HEK293 (cell line): ENCODE measurements around the gene CHST7.
A peak's percentile ranks its signal among the peaks of the same experiment; 100 is the strongest.

Experiments
- CTCF ChIA-PET: fragments of 350-600 bp; formaldehyde crosslinking; extraction: SDS; loops from one replicate; lab custom pipeline; 2021; ENCODE audit warnings: antibody characterized with exemption; lab: Yijun Ruan, JAX
- POLR2A ChIA-PET: fragments of 300-600 bp; formaldehyde crosslinking; extraction: SDS; loops from one replicate; lab custom pipeline; 2020; ENCODE audit warnings: antibody characterized with exemption, inconsistent platforms; lab: Yijun Ruan, JAX
- H3K27ac ChIP-seq: fragments of 200-500 bp; sonication (Bioruptor generic); 2 replicates; pipeline ENCODE4 v1.5.1; 2014; ENCODE audit warnings: low read depth, low read length, control low read depth, inconsistent platforms; ENCODE audit errors: extremely low read depth
- H3K36me3 ChIP-seq, 2 experiments: fragments of 200-500 bp in 1 of 2; sonication (Bioruptor generic) in 1 of 2; 1 replicate in 1 of 2; 2 replicates in 1 of 2; pipeline ENCODE4 v1.5.1; 2014 to 2017; ENCODE audit warnings: inconsistent platforms in 2 of 2, low read length in 2 of 2; ENCODE audit not compliant: control insufficient read depth in 2 of 2, insufficient read depth in 1 of 2
- H3K4me1 ChIP-seq: fragments of 200-500 bp; sonication (Bioruptor generic); 2 replicates; pipeline ENCODE4 v1.5.1; 2014; ENCODE audit warnings: mild to moderate bottlenecking, low read length, inconsistent platforms; ENCODE audit not compliant: control insufficient read depth, insufficient read depth
- H3K4me3 ChIP-seq: 2 replicates; pipeline ENCODE4 v1.5.1; 2011; ENCODE audit warnings: low read depth, mild to moderate bottlenecking, control low read depth, low read length, moderate library complexity
- H3K9me3 ChIP-seq: fragments of 200-500 bp; sonication (Bioruptor generic); 2 replicates; pipeline ENCODE4 v1.5.1; 2014; ENCODE audit warnings: low read depth, low read length, inconsistent platforms; ENCODE audit not compliant: control insufficient read depth, insufficient read depth
- GLI2 ChIP-seq: fragments of 450-650 bp; formaldehyde crosslinking; IDR thresholded peaks from 2 replicates; pipeline ENCODE4; 2017; ENCODE audit warnings: missing biosample characterization, missing genetic modification characterization, low read depth, borderline replicate concordance
- KLF8 ChIP-seq: fragments of 450-650 bp; formaldehyde crosslinking; IDR thresholded peaks from 2 replicates; pipeline ENCODE4 v1.5.1; 2016; ENCODE audit warnings: missing biosample characterization, missing genetic modification characterization
- REPIN1 ChIP-seq: fragments of 450-650 bp; formaldehyde crosslinking; IDR thresholded peaks from 2 replicates; pipeline ENCODE4 v1.5.1; 2017; ENCODE audit warnings: missing biosample characterization, missing genetic modification characterization, low read depth
- SP7 ChIP-seq: fragments of 450-650 bp; formaldehyde crosslinking; IDR thresholded peaks from 2 replicates; pipeline ENCODE4 v1.5.1; 2016; ENCODE audit warnings: missing biosample characterization, missing genetic modification characterization
- ZEB2 ChIP-seq: fragments of 450-650 bp; formaldehyde crosslinking; IDR thresholded peaks from 2 replicates; pipeline ENCODE4 v1.5.1; 2016; ENCODE audit warnings: missing biosample characterization, missing genetic modification characterization
- ZNF112 ChIP-seq: fragments of 450-650 bp; formaldehyde crosslinking; IDR thresholded peaks from 2 replicates; pipeline ENCODE4 v1.5.0; 2017; ENCODE audit warnings: missing biosample characterization, missing genetic modification characterization
- ZNF133 ChIP-seq: fragments of 450-650 bp; formaldehyde crosslinking; IDR thresholded peaks from 2 replicates; pipeline ENCODE4 v1.5.1; 2016; ENCODE audit warnings: missing biosample characterization, missing genetic modification characterization
- ZNF211 ChIP-seq: fragments of 450-650 bp; formaldehyde crosslinking; IDR thresholded peaks from 2 replicates; pipeline ENCODE4 v1.5.1; 2016; ENCODE audit warnings: low read depth, missing biosample characterization, missing genetic modification characterization
- ZNF248 ChIP-seq: fragments of 450-650 bp; formaldehyde crosslinking; IDR thresholded peaks from 2 replicates; pipeline ENCODE4 v1.5.1; 2017; ENCODE audit warnings: missing biosample characterization, missing genetic modification characterization
- ZNF404 ChIP-seq: fragments of 450-650 bp; formaldehyde crosslinking; IDR thresholded peaks from 2 replicates; pipeline ENCODE4 v1.5.1; 2017; ENCODE audit warnings: missing biosample characterization, missing genetic modification characterization
- ZNF473 ChIP-seq: fragments of 450-650 bp; formaldehyde crosslinking; IDR thresholded peaks from 2 replicates; pipeline ENCODE4 v1.5.1; 2017; ENCODE audit warnings: missing biosample characterization, missing genetic modification characterization
- ZNF501 ChIP-seq: fragments of 450-650 bp; formaldehyde crosslinking; IDR thresholded peaks from 2 replicates; pipeline ENCODE4 v1.5.1; 2016; ENCODE audit warnings: missing biosample characterization, missing genetic modification characterization
- ZNF561 ChIP-seq: fragments of 450-650 bp; IDR thresholded peaks from 2 replicates; pipeline ENCODE4 v1.5.1; 2018; ENCODE audit warnings: missing biosample characterization, missing genetic modification characterization, borderline replicate concordance
- ZNF596 ChIP-seq: fragments of 450-650 bp; IDR thresholded peaks from 2 replicates; pipeline ENCODE4 v1.5.0; 2018; ENCODE audit warnings: missing biosample characterization, mild to moderate bottlenecking, missing genetic modification characterization, moderate library complexity
- ZNF600 ChIP-seq: fragments of 450-650 bp; formaldehyde crosslinking; IDR thresholded peaks from 2 replicates; pipeline ENCODE4 v1.5.1; 2016; ENCODE audit warnings: missing biosample characterization, missing genetic modification characterization
- ZNF626 ChIP-seq: fragments of 450-650 bp; sonication (Bioruptor Pico); formaldehyde crosslinking; IDR thresholded peaks from 2 replicates; pipeline ENCODE4 v1.5.1; 2018; ENCODE audit warnings: missing biosample characterization, missing genetic modification characterization, inconsistent platforms
- ZNF843 ChIP-seq: fragments of 450-650 bp; formaldehyde crosslinking; IDR thresholded peaks from 2 replicates; pipeline ENCODE4 v1.5.1; 2016; ENCODE audit warnings: missing biosample characterization, missing genetic modification characterization
- TF ChIP-seq, protein P1 (sequence below): fragments of 450-650 bp; formaldehyde crosslinking; IDR thresholded peaks from 2 replicates; pipeline ENCODE4 v1.5.1; 2016; ENCODE audit warnings: missing biosample characterization, missing genetic modification characterization, borderline replicate concordance
- TF ChIP-seq, protein P2 (sequence below): fragments of 450-650 bp; formaldehyde crosslinking; optimal IDR thresholded peaks from 2 replicates; pipeline ENCODE3; 2016; ENCODE audit warnings: missing biosample characterization, mild to moderate bottlenecking, missing genetic modification characterization
- TF ChIP-seq, protein P3 (sequence below): fragments of 450-650 bp; formaldehyde crosslinking; IDR thresholded peaks from 2 replicates; pipeline ENCODE4 v1.5.1; 2017; ENCODE audit warnings: missing biosample characterization, missing genetic modification characterization
- TF ChIP-seq, protein P4 (sequence below): fragments of 450-650 bp; formaldehyde crosslinking; IDR thresholded peaks from 2 replicates; pipeline ENCODE4 v1.5.1; 2016; ENCODE audit warnings: missing biosample characterization, missing genetic modification characterization
- TF ChIP-seq, protein P5 (sequence below): fragments of 450-650 bp; formaldehyde crosslinking; IDR thresholded peaks from 2 replicates; pipeline ENCODE4 v1.5.1; 2016; ENCODE audit warnings: missing biosample characterization, missing genetic modification characterization, low read depth
- TF ChIP-seq, protein P6 (sequence below): fragments of 450-650 bp; formaldehyde crosslinking; IDR thresholded peaks from 2 replicates; pipeline ENCODE4 v1.5.1; 2016; ENCODE audit warnings: missing biosample characterization, missing genetic modification characterization

The CHST7 gene

DNA sequence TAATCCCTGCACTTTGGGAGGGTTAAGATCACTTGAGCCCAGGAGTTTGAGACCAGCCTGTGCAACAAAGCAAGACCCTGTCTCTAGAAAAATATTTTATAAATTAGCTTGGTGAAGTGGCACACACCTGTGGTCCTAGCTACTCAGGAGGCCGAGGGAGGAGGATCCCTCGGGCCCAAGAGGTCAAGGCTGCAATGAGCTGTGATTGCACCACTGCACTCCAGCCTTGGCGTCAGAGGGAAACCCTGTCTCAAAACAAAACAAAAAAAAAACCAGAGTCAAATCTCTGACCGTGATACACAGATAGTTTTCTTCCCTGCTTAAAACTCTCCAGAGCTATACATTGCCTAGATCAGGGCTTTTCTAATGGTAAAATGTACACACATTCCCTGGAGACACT lies 53.5 kb downstream of the CHST7 start (continued):
- no peak for TF ChIP-seq ZNF501 (tag by site-specific recombination)

DNA sequence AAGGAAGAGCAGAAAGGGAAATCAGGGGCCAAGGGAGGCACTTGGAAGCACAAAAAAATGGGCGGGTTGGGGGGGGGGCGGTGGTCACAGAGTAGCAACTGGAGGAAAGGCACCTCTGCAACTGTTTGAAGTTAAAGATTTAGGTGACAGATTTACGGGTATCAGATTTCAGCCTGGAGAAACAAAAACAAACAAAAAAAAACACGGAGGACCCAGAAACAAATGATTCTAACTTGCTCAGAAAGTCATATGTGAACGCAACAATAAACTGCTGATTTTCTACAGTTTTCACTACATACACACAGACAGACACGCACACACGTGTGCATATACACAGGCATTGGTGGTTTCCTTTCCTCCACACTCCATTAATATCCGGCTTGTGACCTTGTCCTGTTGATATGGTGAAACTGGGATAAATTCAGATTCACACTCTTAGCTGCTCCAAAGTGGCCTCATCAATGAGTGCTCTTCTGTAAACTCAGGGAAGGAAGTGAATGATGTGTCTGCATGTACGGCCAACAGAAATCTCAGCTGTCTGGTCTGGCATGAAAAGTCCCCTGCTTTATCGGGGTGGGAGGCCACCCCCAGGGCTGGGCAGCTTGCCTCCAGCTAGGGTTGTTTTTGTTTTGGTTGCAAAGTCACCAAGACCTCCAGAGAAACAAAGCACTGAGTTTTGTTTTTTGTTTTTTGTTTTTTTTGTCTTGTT lies 54.3 kb downstream of the CHST7 start:
- ChIA-PET POLR2A (no interaction called here), CTCF (interaction anchor here (1.8 kb wide), 1 partner anchor 14 kb away, joined by 4 read pairs; no protein-coding TSS in a partner anchor)
- Histone ChIP-seq H3K9me3 (no peaks in the 10 kb centered on the region), H3K4me3 (no peak overlapping the region), H3K36me3 (no peaks in the 10 kb centered on the region; a peak in 1 of 3 replicates), H3K4me1 (peaks cover 13% of the 10 kb centered on the region), H3K27ac (no peak overlapping the region)
- no peak for TF ChIP-seq ZNF561 (tag by site-specific recombination)
- TF ChIP-seq GLI2 (tag by site-specific recombination), result no peak
- no peak for TF ChIP-seq ZNF211 (tag by site-specific recombination)
- TF ChIP-seq, protein P1, sequence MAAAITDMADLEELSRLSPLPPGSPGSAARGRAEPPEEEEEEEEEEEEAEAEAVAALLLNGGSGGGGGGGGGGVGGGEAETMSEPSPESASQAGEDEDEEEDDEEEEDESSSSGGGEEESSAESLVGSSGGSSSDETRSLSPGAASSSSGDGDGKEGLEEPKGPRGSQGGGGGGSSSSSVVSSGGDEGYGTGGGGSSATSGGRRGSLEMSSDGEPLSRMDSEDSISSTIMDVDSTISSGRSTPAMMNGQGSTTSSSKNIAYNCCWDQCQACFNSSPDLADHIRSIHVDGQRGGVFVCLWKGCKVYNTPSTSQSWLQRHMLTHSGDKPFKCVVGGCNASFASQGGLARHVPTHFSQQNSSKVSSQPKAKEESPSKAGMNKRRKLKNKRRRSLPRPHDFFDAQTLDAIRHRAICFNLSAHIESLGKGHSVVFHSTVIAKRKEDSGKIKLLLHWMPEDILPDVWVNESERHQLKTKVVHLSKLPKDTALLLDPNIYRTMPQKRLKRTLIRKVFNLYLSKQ (tag by site-specific recombination), result no peak
- TF ChIP-seq ZNF112, result no peak
- TF ChIP-seq ZNF843 (tag by site-specific recombination), result peak; percentile 34; the same call in 1 of the 2 replicates
- no peak for TF ChIP-seq ZEB2 (tag by site-specific recombination)
- no peak for TF ChIP-seq ZNF473 (tag by site-specific recombination)
- TF ChIP-seq, protein P2, sequence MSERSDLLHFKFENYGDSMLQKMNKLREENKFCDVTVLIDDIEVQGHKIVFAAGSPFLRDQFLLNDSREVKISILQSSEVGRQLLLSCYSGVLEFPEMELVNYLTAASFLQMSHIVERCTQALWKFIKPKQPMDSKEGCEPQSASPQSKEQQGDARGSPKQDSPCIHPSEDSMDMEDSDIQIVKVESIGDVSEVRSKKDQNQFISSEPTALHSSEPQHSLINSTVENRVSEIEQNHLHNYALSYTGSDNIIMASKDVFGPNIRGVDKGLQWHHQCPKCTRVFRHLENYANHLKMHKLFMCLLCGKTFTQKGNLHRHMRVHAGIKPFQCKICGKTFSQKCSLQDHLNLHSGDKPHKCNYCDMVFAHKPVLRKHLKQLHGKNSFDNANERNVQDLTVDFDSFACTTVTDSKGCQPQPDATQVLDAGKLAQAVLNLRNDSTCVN (tag by site-specific recombination), result no peak
- TF ChIP-seq, protein P3, sequence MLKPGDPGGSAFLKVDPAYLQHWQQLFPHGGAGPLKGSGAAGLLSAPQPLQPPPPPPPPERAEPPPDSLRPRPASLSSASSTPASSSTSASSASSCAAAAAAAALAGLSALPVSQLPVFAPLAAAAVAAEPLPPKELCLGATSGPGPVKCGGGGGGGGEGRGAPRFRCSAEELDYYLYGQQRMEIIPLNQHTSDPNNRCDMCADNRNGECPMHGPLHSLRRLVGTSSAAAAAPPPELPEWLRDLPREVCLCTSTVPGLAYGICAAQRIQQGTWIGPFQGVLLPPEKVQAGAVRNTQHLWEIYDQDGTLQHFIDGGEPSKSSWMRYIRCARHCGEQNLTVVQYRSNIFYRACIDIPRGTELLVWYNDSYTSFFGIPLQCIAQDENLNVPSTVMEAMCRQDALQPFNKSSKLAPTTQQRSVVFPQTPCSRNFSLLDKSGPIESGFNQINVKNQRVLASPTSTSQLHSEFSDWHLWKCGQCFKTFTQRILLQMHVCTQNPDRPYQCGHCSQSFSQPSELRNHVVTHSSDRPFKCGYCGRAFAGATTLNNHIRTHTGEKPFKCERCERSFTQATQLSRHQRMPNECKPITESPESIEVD, result no peak
- TF ChIP-seq ZNF404 (tag by site-specific recombination), result no peak
- no peak for TF ChIP-seq REPIN1
- no peak for TF ChIP-seq ZNF248 (tag by site-specific recombination)
- TF ChIP-seq, protein P4, sequence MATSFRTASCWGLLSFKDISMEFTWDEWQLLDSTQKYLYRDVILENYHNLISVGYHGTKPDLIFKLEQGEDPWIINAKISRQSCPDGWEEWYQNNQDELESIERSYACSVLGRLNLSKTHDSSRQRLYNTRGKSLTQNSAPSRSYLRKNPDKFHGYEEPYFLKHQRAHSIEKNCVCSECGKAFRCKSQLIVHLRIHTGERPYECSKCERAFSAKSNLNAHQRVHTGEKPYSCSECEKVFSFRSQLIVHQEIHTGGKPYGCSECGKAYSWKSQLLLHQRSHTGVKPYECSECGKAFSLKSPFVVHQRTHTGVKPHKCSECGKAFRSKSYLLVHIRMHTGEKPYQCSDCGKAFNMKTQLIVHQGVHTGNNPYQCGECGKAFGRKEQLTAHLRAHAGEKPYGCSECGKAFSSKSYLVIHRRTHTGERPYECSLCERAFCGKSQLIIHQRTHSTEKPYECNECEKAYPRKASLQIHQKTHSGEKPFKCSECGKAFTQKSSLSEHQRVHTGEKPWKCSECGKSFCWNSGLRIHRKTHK (tag by site-specific recombination), result no peak
- TF ChIP-seq SP7 (tag by site-specific recombination), result peak; percentile 74
- no peak for TF ChIP-seq ZNF626 (tag by site-specific recombination)
- no peak for TF ChIP-seq ZNF596 (tag by site-specific recombination)
- TF ChIP-seq, protein P5, sequence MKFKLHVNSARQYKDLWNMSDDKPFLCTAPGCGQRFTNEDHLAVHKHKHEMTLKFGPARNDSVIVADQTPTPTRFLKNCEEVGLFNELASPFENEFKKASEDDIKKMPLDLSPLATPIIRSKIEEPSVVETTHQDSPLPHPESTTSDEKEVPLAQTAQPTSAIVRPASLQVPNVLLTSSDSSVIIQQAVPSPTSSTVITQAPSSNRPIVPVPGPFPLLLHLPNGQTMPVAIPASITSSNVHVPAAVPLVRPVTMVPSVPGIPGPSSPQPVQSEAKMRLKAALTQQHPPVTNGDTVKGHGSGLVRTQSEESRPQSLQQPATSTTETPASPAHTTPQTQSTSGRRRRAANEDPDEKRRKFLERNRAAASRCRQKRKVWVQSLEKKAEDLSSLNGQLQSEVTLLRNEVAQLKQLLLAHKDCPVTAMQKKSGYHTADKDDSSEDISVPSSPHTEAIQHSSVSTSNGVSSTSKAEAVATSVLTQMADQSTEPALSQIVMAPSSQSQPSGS, result no peak
- TF ChIP-seq KLF8 (tag by site-specific recombination), result no peak
- no peak for TF ChIP-seq ZNF600 (tag by site-specific recombination)
- no peak for TF ChIP-seq ZNF133
- TF ChIP-seq, protein P6, sequence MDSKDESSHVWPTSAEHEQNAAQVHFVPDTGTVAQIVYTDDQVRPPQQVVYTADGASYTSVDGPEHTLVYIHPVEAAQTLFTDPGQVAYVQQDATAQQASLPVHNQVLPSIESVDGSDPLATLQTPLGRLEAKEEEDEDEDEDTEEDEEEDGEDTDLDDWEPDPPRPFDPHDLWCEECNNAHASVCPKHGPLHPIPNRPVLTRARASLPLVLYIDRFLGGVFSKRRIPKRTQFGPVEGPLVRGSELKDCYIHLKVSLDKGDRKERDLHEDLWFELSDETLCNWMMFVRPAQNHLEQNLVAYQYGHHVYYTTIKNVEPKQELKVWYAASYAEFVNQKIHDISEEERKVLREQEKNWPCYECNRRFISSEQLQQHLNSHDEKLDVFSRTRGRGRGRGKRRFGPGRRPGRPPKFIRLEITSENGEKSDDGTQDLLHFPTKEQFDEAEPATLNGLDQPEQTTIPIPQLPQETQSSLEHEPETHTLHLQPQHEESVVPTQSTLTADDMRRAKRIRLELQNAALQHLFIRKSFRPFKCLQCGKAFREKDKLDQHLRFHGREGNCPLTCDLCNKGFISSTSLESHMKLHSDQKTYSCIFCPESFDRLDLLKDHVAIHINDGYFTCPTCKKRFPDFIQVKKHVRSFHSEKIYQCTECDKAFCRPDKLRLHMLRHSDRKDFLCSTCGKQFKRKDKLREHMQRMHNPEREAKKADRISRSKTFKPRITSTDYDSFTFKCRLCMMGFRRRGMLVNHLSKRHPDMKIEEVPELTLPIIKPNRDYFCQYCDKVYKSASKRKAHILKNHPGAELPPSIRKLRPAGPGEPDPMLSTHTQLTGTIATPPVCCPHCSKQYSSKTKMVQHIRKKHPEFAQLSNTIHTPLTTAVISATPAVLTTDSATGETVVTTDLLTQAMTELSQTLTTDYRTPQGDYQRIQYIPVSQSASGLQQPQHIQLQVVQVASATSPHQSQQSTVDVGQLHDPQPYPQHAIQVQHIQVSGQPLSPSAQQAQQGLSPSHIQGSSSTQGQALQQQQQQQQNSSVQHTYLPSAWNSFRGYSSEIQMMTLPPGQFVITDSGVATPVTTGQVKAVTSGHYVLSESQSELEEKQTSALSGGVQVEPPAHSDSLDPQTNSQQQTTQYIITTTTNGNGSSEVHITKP, result no peak
